Upper lobe of left lung (tissue), 6 donors: Measurements from ENCODE around the gene OR4C45. TPM values are rescaled to one million over a fixed set of nuclear protein-coding genes. Genes with fewer than 3 reads are reported as not detected.

Source experiments
- ATAC-seq, 2 donors: fragments of 200-7000 bp; cut with Tn5 transposase; one replicate each; pipeline ENCODE4 v1.9.1; 2022; ENCODE audit warnings: mild to moderate bottlenecking in 2 of 2, moderate library complexity in 2 of 2; ENCODE audit not compliant: low FRiP score in 2 of 2
- DNase-seq, 2 donors: peaks; one replicate each; pipeline ENCODE4 v3.0.0-alpha.2; 2019 to 2020
- H3K27ac ChIP-seq, 4 donors: fragments of 200-600 bp; sonication (generic); one replicate each; pipeline ENCODE4 v1.5.1; 2016 to 2019
- H3K27me3 ChIP-seq, 4 donors: fragments of 200-600 bp; sonication (generic); one replicate each; pipeline ENCODE4 v1.5.1; 2017 to 2019
- H3K36me3 ChIP-seq, 4 donors: fragments of 200-600 bp; sonication (generic); one replicate each; pipeline ENCODE4 v1.5.1; 2016 to 2019
- H3K4me1 ChIP-seq, 4 donors: fragments of 200-600 bp; sonication (generic); one replicate each; pipeline ENCODE4 v1.5.1; 2018 to 2019
- H3K4me3 ChIP-seq, 4 donors: fragments of 200-600 bp; sonication (generic); one replicate each; pipeline ENCODE4 v1.5.1; 2017 to 2019; ENCODE audit warnings: mild to moderate bottlenecking in 2 of 4, moderate library complexity in 1 of 4
- H3K9me3 ChIP-seq, 4 donors: fragments of 200-600 bp; sonication (generic); one replicate each; pipeline ENCODE4 v1.5.1; 2018 to 2019
- CTCF ChIP-seq, 6 experiments: fragments of 450-650 bp in 4 of 6; fragments of 200-600 bp in 2 of 6; sonication (generic) in 2 of 6; IDR thresholded peaks; one replicate each; pipeline ENCODE4 v1.5.1; 2016 to 2019; ENCODE audit warnings: antibody characterized with exemption in 6 of 6
- EP300 ChIP-seq, 4 donors: sonication (generic); formaldehyde crosslinking; IDR thresholded peaks; one replicate each; pipeline ENCODE4 v1.5.1; 2017; ENCODE audit warnings: antibody characterized with exemption in 4 of 4, control low read depth in 2 of 4
- POLR2A ChIP-seq, 4 donors: fragments of 450-650 bp; IDR thresholded peaks; one replicate each; pipeline ENCODE4 v1.5.1; 2016 to 2017; ENCODE audit warnings: antibody characterized with exemption in 4 of 4, mild to moderate bottlenecking in 2 of 4
- POLR2AphosphoS5 ChIP-seq, 2 donors: sonication (generic); formaldehyde crosslinking; IDR thresholded peaks; one replicate each; pipeline ENCODE4 v1.5.1; 2017; ENCODE audit warnings: antibody characterized with exemption in 2 of 2
- WGBS, 2 donors: methylation state at CpG; one replicate each; pipeline ENCODE4 v1.1.5; 2017 to 2018; 5-methylcytosine and 5-hydroxymethylcytosine counted together
- total RNA-seq, 6 donors: library from RNA; depleted of rRNA in 4 of 6; stranded (reverse); fragments of >200 nt in 4 of 6; gene quantifications; one replicate each; pipeline versions ENCODE4 v1.1.0 to v1.2.1, GENCODE V29; 2016 to 2021
- donor health status: DM: no; HTN: no; CAD: no; lungs with moderate emphysema.
- donor health status: DM: no; HTN: yes; CAD: no; lungs with severe emphysema.

OR4C45 gene
- total RNA-seq, 6 donors from 2014 or later = not detected

GRCh38 chr11:50073113-50074105 is 40.7 kb downstream of the OR4C45 start:
- Histone ChIP-seq H3K36me3 (no peaks in the 10 kb centered on the region), H3K27me3 (no peaks in the 10 kb centered on the region), H3K4me3 (no peak overlapping the region), H3K27ac (no peak overlapping the region), H3K9me3 (peaks cover 0 to 58% (median 2%) of the 10 kb centered on the region in 4 donors), H3K4me1 (no peaks in the 10 kb centered on the region)
- TF ChIP-seq EP300 (IDR thresholded peaks at IDR 0.05) (no peak), POLR2AphosphoS5 (IDR thresholded peaks at IDR 0.05) (no peak), CTCF (IDR thresholded peaks at IDR 0.05) (no peak), POLR2A (IDR thresholded peaks at IDR 0.05) (no peak)
- peak in 1 of 2 donors; percentile 15 for DNase-seq
- ATAC-seq = no peak
- WGBS, 2 donors = 84 to 86% methylated on average over 8 to 10 of the region's 10 CpGs

DNA sequence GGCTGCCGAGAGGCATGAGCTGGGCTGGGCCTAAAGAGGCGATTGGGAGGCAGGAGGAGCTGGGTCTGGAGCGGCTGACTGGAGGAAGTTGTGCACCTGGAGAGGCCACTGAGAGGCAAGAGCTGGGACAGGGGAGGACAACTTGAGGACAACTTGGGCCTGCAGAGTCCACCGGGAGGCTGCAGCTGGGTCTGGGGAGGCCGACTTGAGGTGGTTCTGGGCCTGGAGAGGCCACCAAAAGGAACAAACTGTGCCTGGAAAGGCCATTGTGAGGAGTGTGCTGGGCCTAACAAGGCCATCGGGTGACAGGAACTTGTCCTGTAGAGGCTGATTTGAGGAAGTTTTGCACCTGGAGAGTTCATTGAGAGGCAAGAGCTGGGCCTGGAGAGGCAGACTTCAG is 41.5 kb downstream of the OR4C45 start:
- TF ChIP-seq EP300 (IDR thresholded peaks at IDR 0.05) (no peak), POLR2A (IDR thresholded peaks at IDR 0.05) (no peak), CTCF (IDR thresholded peaks at IDR 0.05) (no peak), POLR2AphosphoS5 (IDR thresholded peaks at IDR 0.05) (no peak)
- Histone ChIP-seq H3K4me1 (no peaks in the 10 kb centered on the region), H3K27me3 (no peaks in the 10 kb centered on the region), H3K36me3 (no peaks in the 10 kb centered on the region), H3K4me3 (no peak overlapping the region), H3K9me3 (peaks cover 0 to 58% (median 2%) of the 10 kb centered on the region in 4 donors), H3K27ac (no peak overlapping the region)
- ATAC-seq = no peak
- no peak for DNase-seq
- 85 to 90% methylated on average over 6 of the region's 6 CpGs for WGBS, 2 donors

DNA sequence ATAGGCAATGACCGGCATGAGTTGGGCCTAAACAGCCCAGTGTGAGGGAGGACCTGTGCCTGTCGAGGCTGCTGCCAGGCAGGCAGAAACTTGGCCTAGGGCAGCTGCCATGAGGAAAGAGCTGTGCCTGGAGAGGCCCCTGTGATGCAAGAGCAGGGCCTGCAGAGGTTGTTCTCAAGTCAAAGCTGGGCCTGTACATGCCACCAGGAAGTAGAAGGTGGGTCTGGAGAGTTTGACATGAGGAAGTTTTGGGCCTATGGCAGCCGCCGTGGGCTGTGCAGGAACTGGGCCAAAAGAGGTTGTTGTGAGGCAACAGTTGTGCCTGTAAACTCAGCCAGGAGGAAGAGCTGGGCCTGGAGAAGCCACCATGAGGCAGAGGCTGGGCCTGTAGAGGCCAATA is 43.2 kb downstream of the OR4C45 start:
- no peaks in the 10 kb centered on the region for H3K36me3 ChIP-seq
- ATAC-seq (no peak), DNase-seq (peak; percentile 15 to 52)
- 61 to 84% methylated on average over 4 of the region's 4 CpGs for WGBS, 2 donors
- peaks cover 0 to 58% (median 2%) of the 10 kb centered on the region in 4 donors for H3K9me3 ChIP-seq
- no peak overlapping the region for H3K27ac ChIP-seq
- no peak overlapping the region for H3K4me3 ChIP-seq
- H3K27me3 ChIP-seq = no peaks in the 10 kb centered on the region
- TF ChIP-seq POLR2AphosphoS5 (IDR thresholded peaks at IDR 0.05) (no peak), CTCF (IDR thresholded peaks at IDR 0.05) (no peak), EP300 (IDR thresholded peaks at IDR 0.05) (no peak)
- no peaks in the 10 kb centered on the region for H3K4me1 ChIP-seq

DNA sequence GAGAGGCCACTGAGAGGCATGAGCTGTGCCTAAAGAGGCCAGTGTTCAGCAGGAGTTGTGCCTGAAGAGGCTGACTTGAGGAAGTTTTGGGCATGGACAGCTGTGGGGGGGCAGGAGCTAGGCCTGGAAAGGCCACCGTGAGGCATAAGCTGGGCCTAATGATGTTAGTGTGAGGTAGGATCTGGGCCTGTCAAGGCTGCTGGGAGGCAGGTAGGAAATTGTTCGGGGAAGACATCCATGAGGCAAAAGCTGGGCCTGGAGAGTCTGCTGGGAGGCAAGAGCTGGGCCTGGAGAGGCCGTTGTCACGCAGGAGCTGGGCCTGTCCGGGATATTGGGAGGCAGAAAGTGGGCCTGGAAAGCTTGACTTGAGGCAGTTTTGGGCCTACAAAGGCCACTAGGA is 44.9 kb downstream of the OR4C45 start:
- Histone ChIP-seq H3K27me3 (no peaks in the 10 kb centered on the region), H3K36me3 (no peaks in the 10 kb centered on the region), H3K4me1 (no peaks in the 10 kb centered on the region), H3K4me3 (no peak overlapping the region), H3K9me3 (peaks cover 0 to 46% (median 2%) of the 10 kb centered on the region in 4 donors), H3K27ac (no peak overlapping the region)
- 83 to 86% methylated on average over 4 to 5 of the region's 5 CpGs for WGBS, 2 donors
- DNase-seq (peak in 1 of 2 donors; percentile 27), ATAC-seq (no peak)
- no peak for TF ChIP-seq POLR2A (IDR thresholded peaks at IDR 0.05)
- no peak for TF ChIP-seq EP300 (IDR thresholded peaks at IDR 0.05)
- no peak for TF ChIP-seq POLR2AphosphoS5 (IDR thresholded peaks at IDR 0.05)
- no peak for TF ChIP-seq CTCF (IDR thresholded peaks at IDR 0.05)
